AG10803 (cell line): Measurements from ENCODE around the gene ZSCAN32.

Source experiments
- DNase-seq: peaks from one replicate; pipeline ENCODE4 v3.0.0; 2010; ENCODE audit warnings: low read depth
- H3K4me3 ChIP-seq: 2 replicates; pipeline ENCODE4 v1.5.1; 2011; ENCODE audit warnings: mild to moderate bottlenecking, low read length, control low read depth
- CTCF ChIP-seq: conservative IDR thresholded peaks from 2 replicates; pipeline ENCODE4 v1.5.1; 2011; ENCODE audit warnings: mild to moderate bottlenecking, low read length, control low read depth, inconsistent platforms

ZSCAN32 gene

DNA sequence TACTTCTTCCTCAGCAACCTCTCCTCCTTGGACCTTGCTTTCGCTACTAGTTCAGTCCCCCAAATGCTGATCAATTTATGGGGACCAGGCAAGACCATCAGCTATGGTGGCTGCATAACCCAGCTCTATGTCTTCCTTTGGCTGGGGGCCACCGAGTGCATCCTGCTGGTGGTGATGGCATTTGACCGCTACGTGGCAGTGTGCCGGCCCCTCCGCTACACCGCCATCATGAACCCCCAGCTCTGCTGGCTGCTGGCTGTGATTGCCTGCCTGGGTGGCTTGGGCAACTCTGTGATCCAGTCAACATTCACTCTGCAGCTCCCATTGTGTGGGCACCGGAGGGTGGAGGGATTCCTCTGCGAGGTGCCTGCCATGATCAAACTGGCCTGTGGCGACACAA, 44.7 kb downstream of the ZSCAN32 start:
- no peak for TF ChIP-seq CTCF
- no peak overlapping the region for H3K4me3 ChIP-seq
- DNase-seq = no peak

- TF ChIP-seq CTCF = no peak
- H3K4me3 ChIP-seq = no peak within 1 kb of the TSS
- no peak for DNase-seq
Observed at GRCh38 chr16:3355589-3355988, 45.2 kb downstream of the ZSCAN32 start, which contains the start of gene OR2C1. Gene OR2C1, plus strand, starts transcription at chr16:3355889. Its CDS starts 52 bp downstream, at chr16:3355941.

DNA sequence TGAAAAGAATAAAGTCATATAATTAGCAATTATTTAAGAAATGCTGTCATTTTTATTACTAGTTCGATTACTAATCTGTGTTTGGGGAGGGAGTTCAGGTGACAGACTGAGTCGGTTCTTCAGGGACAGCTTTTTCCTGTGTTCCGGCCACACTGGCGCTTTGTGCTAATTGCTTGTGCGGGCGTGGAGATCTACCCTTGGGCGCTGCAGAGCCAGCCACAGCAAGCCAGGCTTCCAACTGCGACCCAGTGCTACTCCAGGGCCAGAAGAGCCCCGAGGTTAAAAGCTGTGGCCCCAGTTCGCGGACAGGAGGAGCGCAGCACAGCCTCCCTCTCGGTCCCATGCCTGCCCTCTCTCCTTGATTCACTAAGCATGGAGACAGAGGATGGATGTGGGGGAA, 51.6 kb downstream of the ZSCAN32 start:
- no peak for TF ChIP-seq CTCF
- H3K4me3 ChIP-seq = no peak overlapping the region
- DNase-seq = no peak

DNA sequence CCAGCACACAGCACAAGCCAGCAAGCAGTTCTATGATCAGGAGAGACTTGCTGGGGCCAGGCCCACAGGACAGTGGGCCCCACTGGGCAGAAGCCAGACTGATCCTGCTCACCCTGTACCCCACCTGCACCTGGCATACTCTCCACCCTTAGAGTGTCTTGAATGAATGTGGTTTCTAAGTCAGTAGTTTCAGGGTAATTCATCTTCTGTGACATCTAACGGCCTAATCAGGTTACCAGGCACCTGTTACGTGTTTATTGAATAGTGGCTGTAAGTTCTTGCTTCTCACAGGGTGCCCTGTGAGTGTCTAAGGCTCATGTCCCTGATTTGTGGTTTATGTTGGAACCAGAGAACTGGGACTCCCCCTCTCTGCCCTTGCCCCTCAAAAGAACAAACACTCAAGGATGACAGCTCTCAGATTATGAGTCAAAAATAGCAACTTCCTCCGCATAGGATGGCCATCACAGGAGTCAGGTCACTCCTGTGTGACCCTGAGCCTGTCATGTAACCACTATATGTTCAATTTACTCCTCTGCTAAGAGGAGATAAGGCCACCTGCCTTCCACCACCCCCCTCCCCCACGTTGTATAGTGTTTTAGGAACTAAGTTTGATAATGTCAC, 52.1 kb downstream of the ZSCAN32 start:
- TF ChIP-seq CTCF = no peak
- DNase-seq = no peak
- no peak overlapping the region for H3K4me3 ChIP-seq

DNA sequence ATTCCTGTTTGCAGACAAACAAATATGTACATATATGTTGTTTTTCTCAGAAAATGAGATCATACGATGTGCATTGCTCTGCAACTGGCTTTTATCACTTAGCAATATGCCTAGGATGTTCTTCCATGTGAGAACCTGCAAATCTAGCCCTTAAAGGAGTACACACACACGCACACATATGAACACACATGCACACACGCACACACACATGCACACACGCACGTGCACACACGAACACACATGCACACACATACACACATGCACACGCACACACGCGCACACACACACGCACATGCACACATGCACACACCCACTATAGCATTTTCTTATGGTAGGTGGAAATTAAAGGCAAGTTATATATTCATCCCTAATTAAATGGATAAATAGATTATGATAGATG, 53.2 kb downstream of the ZSCAN32 start:
- no peak for TF ChIP-seq CTCF
- no peak for DNase-seq
- H3K4me3 ChIP-seq = no peak overlapping the region

- DNase-seq = no peak
- H3K4me3 ChIP-seq = no peak overlapping the region
- TF ChIP-seq CTCF = no peak
Observed at GRCh38 chr16:3346041-3346440, 54.8 kb downstream of the ZSCAN32 start.
